ENCODE results near the gene ST6GALNAC3. TPM values are rescaled to one million over a fixed set of nuclear protein-coding genes. Genes with fewer than 3 reads are reported as not detected.

ST6GALNAC3 gene
- total and polyA plus RNA-seq, 11 donors, result 2.5 to 7.7 (median 4.4) TPM

DNA sequence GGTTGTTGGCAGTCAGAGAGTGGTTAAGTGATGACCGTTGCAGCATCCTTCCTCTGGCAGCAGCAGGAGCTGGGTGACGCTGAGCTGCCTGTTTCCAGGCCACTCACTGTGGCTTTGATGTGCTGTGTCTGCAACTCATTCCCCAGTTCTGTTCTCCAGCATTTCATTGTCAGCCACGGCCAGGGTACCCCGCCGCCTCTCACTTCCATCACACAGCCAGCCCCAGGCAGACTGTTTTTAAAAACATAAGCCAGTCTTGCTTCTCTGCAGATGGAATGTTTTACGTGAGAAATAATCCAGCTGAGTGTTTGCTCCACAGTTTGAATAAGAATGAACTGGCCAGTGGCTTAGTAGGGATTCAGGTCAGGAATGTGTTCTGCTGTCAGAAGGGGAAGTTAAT lies 21.5 kb upstream of the ST6GALNAC3 start:
- no peak overlapping the region for H3K27ac ChIP-seq
- intact Hi-C loops (cut with DNase I), result no loop called here
- peaks cover 0 to 6% (median 0%) of the 10 kb centered on the region in 9 donors for H3K27me3 ChIP-seq
- peaks cover 0 to 5% (median 0%) of the 10 kb centered on the region in 12 donors for H3K9me3 ChIP-seq
- no peak for ATAC-seq
- H3K36me3 ChIP-seq, result no peaks in the 10 kb centered on the region
- whole genome bisulfite sequencing, 4 donors, result 38 to 45% (median 42%) methylated on average over 6 of the region's 6 CpGs
- DNase-seq, result no peak
- H3K4me1 ChIP-seq, result no peaks in the 10 kb centered on the region
- no peak overlapping the region for H3K4me3 ChIP-seq
- TF ChIP-seq POLR2A (IDR thresholded peaks at IDR 0.05), result no peak

DNA sequence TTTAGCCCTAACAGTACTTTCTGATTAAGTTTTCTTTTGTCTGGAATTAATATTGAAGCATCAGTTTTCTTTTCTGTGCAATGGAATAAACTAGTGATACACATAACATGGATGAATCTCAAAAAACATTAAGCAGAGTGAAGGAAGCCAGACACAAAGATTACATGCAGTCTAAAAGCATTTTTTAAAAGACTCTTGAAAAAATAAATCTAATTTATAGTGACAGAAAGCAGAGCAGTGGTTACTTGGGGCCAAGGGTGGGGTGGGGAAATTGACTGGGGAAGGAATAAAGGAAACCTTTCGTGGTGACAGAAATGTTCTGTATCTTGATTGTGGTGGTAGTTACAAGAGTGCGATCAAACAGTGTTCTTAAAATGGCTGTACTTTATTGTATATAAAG lies 20.2 kb upstream of the ST6GALNAC3 start:
- ATAC-seq (no peak), DNase-seq (no peak)
- intact Hi-C loops (cut with DNase I), result no loop called here
- no peak overlapping the region for H3K4me3 ChIP-seq
- H3K4me1 ChIP-seq, result no peaks in the 10 kb centered on the region
- no peak for TF ChIP-seq POLR2A (IDR thresholded peaks at IDR 0.05)
- TF ChIP-seq, protein P1, sequence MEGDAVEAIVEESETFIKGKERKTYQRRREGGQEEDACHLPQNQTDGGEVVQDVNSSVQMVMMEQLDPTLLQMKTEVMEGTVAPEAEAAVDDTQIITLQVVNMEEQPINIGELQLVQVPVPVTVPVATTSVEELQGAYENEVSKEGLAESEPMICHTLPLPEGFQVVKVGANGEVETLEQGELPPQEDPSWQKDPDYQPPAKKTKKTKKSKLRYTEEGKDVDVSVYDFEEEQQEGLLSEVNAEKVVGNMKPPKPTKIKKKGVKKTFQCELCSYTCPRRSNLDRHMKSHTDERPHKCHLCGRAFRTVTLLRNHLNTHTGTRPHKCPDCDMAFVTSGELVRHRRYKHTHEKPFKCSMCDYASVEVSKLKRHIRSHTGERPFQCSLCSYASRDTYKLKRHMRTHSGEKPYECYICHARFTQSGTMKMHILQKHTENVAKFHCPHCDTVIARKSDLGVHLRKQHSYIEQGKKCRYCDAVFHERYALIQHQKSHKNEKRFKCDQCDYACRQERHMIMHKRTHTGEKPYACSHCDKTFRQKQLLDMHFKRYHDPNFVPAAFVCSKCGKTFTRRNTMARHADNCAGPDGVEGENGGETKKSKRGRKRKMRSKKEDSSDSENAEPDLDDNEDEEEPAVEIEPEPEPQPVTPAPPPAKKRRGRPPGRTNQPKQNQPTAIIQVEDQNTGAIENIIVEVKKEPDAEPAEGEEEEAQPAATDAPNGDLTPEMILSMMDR (IDR thresholded peaks at IDR 0.05), result no peak
- no peaks in the 10 kb centered on the region for H3K36me3 ChIP-seq
- no peak overlapping the region for H3K27ac ChIP-seq
- peaks cover 0 to 6% (median 0%) of the 10 kb centered on the region in 9 donors for H3K27me3 ChIP-seq
- 78 to 90% (median 88%) methylated on average over 2 of the region's 2 CpGs for WGBS, 4 donors
- H3K9me3 ChIP-seq, result peaks cover 0 to 5% (median 0%) of the 10 kb centered on the region in 12 donors

DNA sequence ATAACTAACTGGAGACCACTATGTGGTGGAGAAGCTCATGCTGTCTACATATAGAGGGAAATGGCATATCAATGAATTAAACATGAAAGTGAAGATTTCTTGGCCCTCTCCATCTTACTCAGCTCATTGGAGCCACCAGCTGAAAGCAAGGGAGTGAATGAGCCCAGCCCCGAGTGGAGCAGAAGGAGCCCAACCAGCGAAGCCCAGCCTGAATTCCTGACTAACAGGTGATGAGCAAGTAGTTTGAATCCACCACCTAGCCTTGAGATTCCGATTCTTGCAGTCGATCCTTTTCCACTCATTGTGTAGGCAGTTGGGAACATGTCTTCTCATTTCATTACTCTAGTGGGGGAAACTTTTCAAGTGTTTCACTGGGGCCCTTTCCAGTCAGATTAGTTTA lies 18.6 kb upstream of the ST6GALNAC3 start:
- intact Hi-C loops (cut with DNase I), result no loop called here
- H3K27me3 ChIP-seq, result peaks cover 0 to 6% (median 0%) of the 10 kb centered on the region in 9 donors
- no peaks in the 10 kb centered on the region for H3K36me3 ChIP-seq
- 86 to 93% (median 91%) methylated on average over 4 of the region's 4 CpGs for WGBS, 4 donors
- no peak for TF ChIP-seq POLR2A (IDR thresholded peaks at IDR 0.05)
- TF ChIP-seq, protein P1 (IDR thresholded peaks at IDR 0.05), result no peak
- DNase-seq (no peak), ATAC-seq (no peak)
- H3K27ac ChIP-seq, result no peak overlapping the region
- no peak overlapping the region for H3K4me3 ChIP-seq
- H3K9me3 ChIP-seq, result no peaks in the 10 kb centered on the region
- no peaks in the 10 kb centered on the region for H3K4me1 ChIP-seq

DNA sequence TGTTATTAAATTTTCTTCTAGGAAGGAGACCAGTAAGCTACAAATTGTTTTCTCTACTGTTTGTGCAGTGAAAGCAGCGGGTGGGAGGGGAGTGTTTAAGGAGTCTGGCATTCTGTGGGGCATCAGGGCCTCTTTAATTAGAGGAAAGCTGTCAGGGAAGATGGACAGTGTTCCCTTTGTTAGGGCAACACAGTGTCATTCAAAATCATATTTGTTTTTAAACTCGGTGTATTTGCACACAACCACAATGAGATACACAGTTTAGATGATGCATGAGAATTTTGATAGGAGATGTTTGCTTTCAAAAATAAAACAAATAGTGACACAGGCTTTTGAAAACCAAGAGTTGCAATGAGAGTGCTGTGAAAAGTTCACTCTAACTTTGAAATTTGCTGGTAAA lies 15.1 kb upstream of the ST6GALNAC3 start:
- no peak overlapping the region for H3K4me3 ChIP-seq
- WGBS, 4 donors, result 70 to 85% (median 76%) methylated on average over 2 of the region's 2 CpGs
- DNase-seq (no peak), ATAC-seq (no peak)
- H3K27me3 ChIP-seq, result peaks cover 0 to 6% (median 0%) of the 10 kb centered on the region in 9 donors
- no peaks in the 10 kb centered on the region for H3K4me1 ChIP-seq
- H3K9me3 ChIP-seq, result no peaks in the 10 kb centered on the region
- intact Hi-C loops (cut with DNase I), result no loop called here
- H3K36me3 ChIP-seq, result no peaks in the 10 kb centered on the region
- H3K27ac ChIP-seq, result no peak overlapping the region
- TF ChIP-seq, protein P1 (IDR thresholded peaks at IDR 0.05), result no peak
- TF ChIP-seq POLR2A (IDR thresholded peaks at IDR 0.05), result no peak

DNA sequence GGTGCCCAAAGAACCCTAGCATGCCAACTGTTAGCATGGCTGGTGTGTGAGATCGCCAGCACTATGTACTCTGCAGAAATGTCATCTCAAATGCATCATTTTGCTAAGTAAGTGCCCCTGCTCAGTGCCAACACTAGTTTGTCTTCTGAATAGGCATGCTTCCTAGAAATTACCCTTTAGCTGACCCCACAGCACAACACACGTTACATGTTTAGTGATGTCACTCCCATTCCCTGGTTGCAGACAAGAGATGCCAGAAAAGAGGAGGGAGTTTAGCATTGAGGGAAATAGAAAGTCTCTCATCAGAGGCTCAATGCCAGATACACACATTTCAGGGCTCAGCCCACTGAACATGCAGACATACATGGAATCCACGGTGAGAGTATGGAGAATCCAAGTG lies 9.3 kb upstream of the ST6GALNAC3 start:
- no peaks in the 10 kb centered on the region for H3K9me3 ChIP-seq
- no peak overlapping the region for H3K27ac ChIP-seq
- TF ChIP-seq, protein P1 (IDR thresholded peaks at IDR 0.05), result no peak
- no peak for TF ChIP-seq POLR2A (IDR thresholded peaks at IDR 0.05)
- ATAC-seq, result no peak
- no peak for DNase-seq
- H3K4me1 ChIP-seq, result peaks cover 0 to 17% (median 7%) of the 10 kb centered on the region in 12 donors
- WGBS, 4 donors, result 61 to 75% (median 70%) methylated on average over 3 of the region's 3 CpGs
- no peak overlapping the region for H3K4me3 ChIP-seq
- H3K36me3 ChIP-seq, result no peaks in the 10 kb centered on the region
- intact Hi-C loops (cut with DNase I), result no loop called here
- no peaks in the 10 kb centered on the region for H3K27me3 ChIP-seq

All from heart left ventricle (tissue), 16 donors.